ENCODE results near the gene MXI1. TPM values are rescaled to one million over a fixed set of nuclear protein-coding genes. Genes with fewer than 3 reads are reported as not detected.

MXI1 gene
- total RNA-seq, 1 experiment from 2014 or later: 19.5 TPM

DNA sequence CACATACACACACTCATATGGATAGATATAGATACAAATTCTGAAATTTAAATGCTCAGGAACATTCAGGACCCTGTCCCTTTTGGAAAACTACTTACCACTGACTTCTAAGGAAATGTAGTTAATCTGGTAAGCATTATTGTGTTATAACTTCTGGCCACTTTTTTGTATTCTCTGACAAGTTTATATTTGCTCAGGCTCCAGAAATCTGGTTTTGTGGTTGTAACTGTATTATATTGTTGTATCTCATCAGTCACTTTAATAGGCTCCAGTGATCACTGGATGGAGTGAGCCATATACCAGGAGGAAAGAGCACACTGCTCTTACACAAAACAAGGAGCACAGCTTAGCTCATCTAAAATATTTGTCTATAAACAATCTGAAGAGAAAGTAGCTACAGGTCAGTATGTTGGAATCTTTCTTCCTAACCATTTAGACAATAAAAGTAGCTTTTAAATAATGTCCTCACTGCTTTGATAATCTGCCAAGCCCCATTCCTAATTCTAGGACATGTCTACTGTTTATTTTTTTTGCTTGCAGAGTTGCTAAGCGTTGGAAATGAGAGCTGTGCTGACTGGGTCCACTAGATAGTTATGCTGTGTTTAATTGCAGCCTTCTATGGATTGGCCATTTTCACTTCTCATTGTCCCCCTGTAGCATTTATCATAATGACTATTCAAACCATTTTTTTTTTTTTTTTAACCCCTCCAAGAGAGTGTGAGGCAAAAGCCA, 53.5 kb downstream of the MXI1 start:
- CTCF ChIA-PET: interaction anchor here (0.5 to 1.1 kb wide), 4 partner anchors 18 to 327 kb away, joined by 3 to 5 read pairs (median 3); no protein-coding TSS in a partner anchor
- H3K4me3 Mint-ChIP-seq (ENCODE audit: unreplicated experiment): no peak overlapping the region
- DNase-seq (ENCODE audit: unreplicated experiment): no peak
- peaks cover 15% of the 10 kb centered on the region for H3K4me1 Mint-ChIP-seq (ENCODE audit: insufficient read depth, unreplicated experiment)
- H3K36me3 Mint-ChIP-seq (ENCODE audit: insufficient read depth, unreplicated experiment): peaks cover 7% of the 10 kb centered on the region
- no TSS peak for BruUV-seq (replicated peaks)
- TF ChIP-seq, protein P1, sequence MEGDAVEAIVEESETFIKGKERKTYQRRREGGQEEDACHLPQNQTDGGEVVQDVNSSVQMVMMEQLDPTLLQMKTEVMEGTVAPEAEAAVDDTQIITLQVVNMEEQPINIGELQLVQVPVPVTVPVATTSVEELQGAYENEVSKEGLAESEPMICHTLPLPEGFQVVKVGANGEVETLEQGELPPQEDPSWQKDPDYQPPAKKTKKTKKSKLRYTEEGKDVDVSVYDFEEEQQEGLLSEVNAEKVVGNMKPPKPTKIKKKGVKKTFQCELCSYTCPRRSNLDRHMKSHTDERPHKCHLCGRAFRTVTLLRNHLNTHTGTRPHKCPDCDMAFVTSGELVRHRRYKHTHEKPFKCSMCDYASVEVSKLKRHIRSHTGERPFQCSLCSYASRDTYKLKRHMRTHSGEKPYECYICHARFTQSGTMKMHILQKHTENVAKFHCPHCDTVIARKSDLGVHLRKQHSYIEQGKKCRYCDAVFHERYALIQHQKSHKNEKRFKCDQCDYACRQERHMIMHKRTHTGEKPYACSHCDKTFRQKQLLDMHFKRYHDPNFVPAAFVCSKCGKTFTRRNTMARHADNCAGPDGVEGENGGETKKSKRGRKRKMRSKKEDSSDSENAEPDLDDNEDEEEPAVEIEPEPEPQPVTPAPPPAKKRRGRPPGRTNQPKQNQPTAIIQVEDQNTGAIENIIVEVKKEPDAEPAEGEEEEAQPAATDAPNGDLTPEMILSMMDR (IDR thresholded peaks at IDR 0.05; ENCODE audit: unreplicated experiment): no peak
- intact Hi-C loops (cut with micrococcal nuclease): no loop called here
- H3K9me3 Mint-ChIP-seq (ENCODE audit: unreplicated experiment): no peaks in the 10 kb centered on the region
- no peaks in the 10 kb centered on the region for H3K27me3 Mint-ChIP-seq (ENCODE audit: insufficient read depth, unreplicated experiment)
- H3K27ac Mint-ChIP-seq (ENCODE audit: low read depth, unreplicated experiment): peak overlapping the region; percentile 46
- POLR2A ChIA-PET: interaction anchor here (0.6 to 1.1 kb wide), 4 partner anchors 11 to 164 kb away, joined by 3 to 4 read pairs (median 4); no protein-coding TSS in a partner anchor

DNA sequence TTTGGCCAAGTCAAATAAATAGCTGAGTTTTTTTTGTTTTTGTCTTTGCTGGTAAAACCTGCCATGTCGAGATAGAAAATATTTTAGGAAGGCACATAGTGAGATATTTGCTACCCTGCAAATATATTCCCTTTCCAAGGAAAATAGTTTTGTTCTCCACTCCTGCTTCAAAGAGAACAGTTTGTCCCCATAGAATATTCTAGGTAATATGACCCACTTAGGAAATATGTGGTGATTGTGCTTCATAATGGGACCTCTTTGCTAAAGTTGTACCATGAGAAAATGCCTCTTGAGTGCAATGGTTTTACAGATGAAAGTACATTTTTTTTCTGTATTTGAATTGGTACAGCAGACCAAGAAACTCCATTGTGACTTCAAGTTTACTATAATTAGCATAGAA, 55.8 kb downstream of the MXI1 start:
- DNase-seq (ENCODE audit: unreplicated experiment): no peak
- Mint-ChIP-seq H3K4me1 (ENCODE audit: insufficient read depth, unreplicated experiment) (peaks cover 15% of the 10 kb centered on the region), H3K9me3 (ENCODE audit: unreplicated experiment) (no peaks in the 10 kb centered on the region), H3K36me3 (ENCODE audit: insufficient read depth, unreplicated experiment) (no peaks in the 10 kb centered on the region), H3K4me3 (ENCODE audit: unreplicated experiment) (no peak overlapping the region), H3K27ac (ENCODE audit: low read depth, unreplicated experiment) (peak overlapping the region; percentile 49), H3K27me3 (ENCODE audit: insufficient read depth, unreplicated experiment) (no peaks in the 10 kb centered on the region)
- TF ChIP-seq, protein P1 (IDR thresholded peaks at IDR 0.05; ENCODE audit: unreplicated experiment): no peak
- ChIA-PET CTCF (interaction anchor here (0.6 to 1.9 kb wide), 8 partner anchors 12 to 152 kb away, joined by 3 to 9 read pairs (median 4); no protein-coding TSS in a partner anchor), POLR2A (interaction anchor here (0.8 to 0.9 kb wide), 2 partner anchors 9 to 28 kb away, joined by 3 read pairs; no protein-coding TSS in a partner anchor)
- intact Hi-C loops (cut with micrococcal nuclease): no loop called here
- BruUV-seq (replicated peaks): no TSS peak

DNA sequence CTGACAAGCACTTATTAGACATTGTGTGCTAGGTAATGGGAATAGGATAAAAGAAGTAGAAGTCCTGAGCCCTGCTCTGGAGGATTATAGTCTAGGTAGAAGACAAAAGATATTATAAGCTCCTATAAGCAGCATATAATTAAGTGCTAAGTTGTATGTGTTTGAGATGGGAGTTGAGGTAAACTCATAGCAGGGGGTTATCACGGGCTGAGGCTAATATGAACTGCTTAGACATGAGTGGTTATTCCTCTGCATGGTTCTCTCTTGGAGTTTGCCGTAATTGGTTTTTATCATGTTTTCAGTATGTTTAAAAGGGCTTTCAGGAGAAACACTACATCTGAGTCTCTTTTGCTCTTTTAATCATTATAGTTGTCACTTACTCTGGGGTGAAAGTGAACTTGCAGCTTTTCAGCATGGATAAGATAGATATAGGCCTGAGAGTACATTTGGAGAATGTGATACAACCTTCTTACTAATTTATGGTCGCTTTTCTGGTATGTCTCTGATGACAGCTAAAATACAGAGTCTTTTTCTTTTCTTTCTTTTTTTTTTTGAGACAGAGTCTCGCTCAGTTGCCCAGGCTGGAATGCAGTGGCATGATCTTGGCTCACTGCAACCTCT, 58.3 kb downstream of the MXI1 start:
- ChIA-PET POLR2A (no interaction called here), CTCF (no interaction called here)
- no peak for DNase-seq (ENCODE audit: unreplicated experiment)
- H3K36me3 Mint-ChIP-seq (ENCODE audit: insufficient read depth, unreplicated experiment): peaks cover 5% of the 10 kb centered on the region
- BruUV-seq (replicated peaks): no TSS peak
- H3K9me3 Mint-ChIP-seq (ENCODE audit: unreplicated experiment): no peaks in the 10 kb centered on the region
- TF ChIP-seq, protein P1 (IDR thresholded peaks at IDR 0.05; ENCODE audit: unreplicated experiment): no peak
- peaks cover 22% of the 10 kb centered on the region for H3K4me1 Mint-ChIP-seq (ENCODE audit: insufficient read depth, unreplicated experiment)
- intact Hi-C loops (cut with micrococcal nuclease): no loop called here
- no peaks in the 10 kb centered on the region for H3K27me3 Mint-ChIP-seq (ENCODE audit: insufficient read depth, unreplicated experiment)
- H3K27ac Mint-ChIP-seq (ENCODE audit: low read depth, unreplicated experiment): no peak overlapping the region
- H3K4me3 Mint-ChIP-seq (ENCODE audit: unreplicated experiment): no peak overlapping the region

DNA sequence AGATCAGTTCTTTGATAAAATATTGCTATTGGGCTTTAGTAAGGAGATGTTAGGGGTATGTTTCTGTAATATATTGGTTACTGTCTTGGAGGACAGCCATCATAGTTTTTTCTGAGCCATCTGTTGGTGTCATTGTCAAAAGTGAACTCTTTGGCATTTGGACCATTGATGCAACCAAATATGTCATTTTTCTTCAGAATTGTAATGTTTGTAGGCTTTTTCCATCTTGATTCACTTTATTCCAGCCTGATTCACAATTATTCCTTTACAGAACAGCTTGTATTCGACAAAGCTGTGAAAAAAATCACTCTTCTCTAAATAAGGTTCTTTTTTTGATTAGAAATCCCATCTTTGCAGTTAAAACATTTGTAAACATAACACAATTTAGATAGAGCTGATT, 59.9 kb downstream of the MXI1 start:
- Mint-ChIP-seq H3K36me3 (ENCODE audit: insufficient read depth, unreplicated experiment) (peaks cover 5% of the 10 kb centered on the region), H3K4me3 (ENCODE audit: unreplicated experiment) (no peak overlapping the region), H3K27ac (ENCODE audit: low read depth, unreplicated experiment) (no peak overlapping the region), H3K4me1 (ENCODE audit: insufficient read depth, unreplicated experiment) (peaks cover 15% of the 10 kb centered on the region), H3K27me3 (ENCODE audit: insufficient read depth, unreplicated experiment) (no peaks in the 10 kb centered on the region), H3K9me3 (ENCODE audit: unreplicated experiment) (no peaks in the 10 kb centered on the region)
- POLR2A ChIA-PET: interaction anchor here (0.6 kb wide), 2 partner anchors 21 to 653 kb away, joined by 3 read pairs; no protein-coding TSS in a partner anchor
- BruUV-seq (replicated peaks): no TSS peak
- CTCF ChIA-PET: interaction anchor here (0.6 to 2.0 kb wide), 4 partner anchors 12 to 1614 kb away, joined by 3 to 12 read pairs (median 3); no protein-coding TSS in a partner anchor
- intact Hi-C loops (cut with micrococcal nuclease): no loop called here
- no peak for DNase-seq (ENCODE audit: unreplicated experiment)
- TF ChIP-seq, protein P1 (IDR thresholded peaks at IDR 0.05; ENCODE audit: unreplicated experiment): no peak

All from MCF 10A (cell line).